H1 (cell line): ENCODE results near the gene ELANE. TPM values are rescaled to one million over a fixed set of nuclear protein-coding genes. Genes with fewer than 3 reads are reported as not detected.

Experiments
- BRCA1 ChIP-seq: IDR thresholded peaks from 2 replicates; pipeline ENCODE4 v1.6.1; 2012; ENCODE audit warnings: low read depth, low read length, improper control_type of control experiment
- MAFK ChIP-seq: IDR thresholded peaks from 2 replicates; pipeline ENCODE4 v1.6.1; 2012; ENCODE audit warnings: low read depth, mild to moderate bottlenecking, improper control_type of control experiment, low read length
- NANOG ChIP-seq: IDR thresholded peaks from 2 replicates; pipeline ENCODE4 v1.6.1; 2011; ENCODE audit warnings: low read length, low read depth, mild to moderate bottlenecking, inconsistent platforms; ENCODE audit not compliant: insufficient read depth, poor library complexity, severe bottlenecking
- POU5F1 ChIP-seq: IDR thresholded peaks from 2 replicates; pipeline ENCODE4 v1.6.1; 2011; ENCODE audit warnings: low read depth, mild to moderate bottlenecking, low read length, moderate library complexity
- SP2 ChIP-seq: IDR thresholded peaks from 2 replicates; pipeline ENCODE4 v1.6.1; 2012; ENCODE audit warnings: mild to moderate bottlenecking, low read length, inconsistent platforms
- polyA plus RNA-seq, 7 experiments: library from polyadenylated mRNA; depleted of rRNA in 3 of 7; stranded (reverse) in 5 of 7; unstranded in 2 of 7; fragments of >200 nt in 5 of 7; fragments of 200-250 nt in 2 of 7; gene quantifications; 1 replicate in 5 of 7; 2 replicates in 1 of 7; 4 replicates in 1 of 7; pipeline versions ENCODE4 v1.2.1 to v1.2.3, GENCODE V29; 2011 to 2013; ENCODE audit warnings: missing spikeins in 2 of 7, mixed read lengths in 2 of 7
- total RNA-seq: library from RNA; stranded (reverse); fragmentation: NEBNext Ultra II Directional; extraction: Animal tissue kit (Norgen Biotek cat#: 25700); gene quantifications from 2 replicates; pipeline ENCODE4 v1.2.1, GENCODE V29; 2021
- TF ChIP-seq, protein P1 (sequence below): fragments of 300-600 bp; sonication (generic); IDR thresholded peaks from 2 replicates; pipeline ENCODE4 v1.7.1; 2012; ENCODE audit warnings: low read length, moderate library complexity, mild to moderate bottlenecking, inconsistent platforms; ENCODE audit not compliant: insufficient replicate concordance

ELANE gene
- total and polyA plus RNA-seq, 2 of the 8 experiments (the other 6 are each of a cell fraction or from before 2014, with no cell fraction given) = not detected

GRCh38 chr19:831407-832369 is 20.4 kb upstream of the ELANE start (continued):
- TF ChIP-seq, protein P1, sequence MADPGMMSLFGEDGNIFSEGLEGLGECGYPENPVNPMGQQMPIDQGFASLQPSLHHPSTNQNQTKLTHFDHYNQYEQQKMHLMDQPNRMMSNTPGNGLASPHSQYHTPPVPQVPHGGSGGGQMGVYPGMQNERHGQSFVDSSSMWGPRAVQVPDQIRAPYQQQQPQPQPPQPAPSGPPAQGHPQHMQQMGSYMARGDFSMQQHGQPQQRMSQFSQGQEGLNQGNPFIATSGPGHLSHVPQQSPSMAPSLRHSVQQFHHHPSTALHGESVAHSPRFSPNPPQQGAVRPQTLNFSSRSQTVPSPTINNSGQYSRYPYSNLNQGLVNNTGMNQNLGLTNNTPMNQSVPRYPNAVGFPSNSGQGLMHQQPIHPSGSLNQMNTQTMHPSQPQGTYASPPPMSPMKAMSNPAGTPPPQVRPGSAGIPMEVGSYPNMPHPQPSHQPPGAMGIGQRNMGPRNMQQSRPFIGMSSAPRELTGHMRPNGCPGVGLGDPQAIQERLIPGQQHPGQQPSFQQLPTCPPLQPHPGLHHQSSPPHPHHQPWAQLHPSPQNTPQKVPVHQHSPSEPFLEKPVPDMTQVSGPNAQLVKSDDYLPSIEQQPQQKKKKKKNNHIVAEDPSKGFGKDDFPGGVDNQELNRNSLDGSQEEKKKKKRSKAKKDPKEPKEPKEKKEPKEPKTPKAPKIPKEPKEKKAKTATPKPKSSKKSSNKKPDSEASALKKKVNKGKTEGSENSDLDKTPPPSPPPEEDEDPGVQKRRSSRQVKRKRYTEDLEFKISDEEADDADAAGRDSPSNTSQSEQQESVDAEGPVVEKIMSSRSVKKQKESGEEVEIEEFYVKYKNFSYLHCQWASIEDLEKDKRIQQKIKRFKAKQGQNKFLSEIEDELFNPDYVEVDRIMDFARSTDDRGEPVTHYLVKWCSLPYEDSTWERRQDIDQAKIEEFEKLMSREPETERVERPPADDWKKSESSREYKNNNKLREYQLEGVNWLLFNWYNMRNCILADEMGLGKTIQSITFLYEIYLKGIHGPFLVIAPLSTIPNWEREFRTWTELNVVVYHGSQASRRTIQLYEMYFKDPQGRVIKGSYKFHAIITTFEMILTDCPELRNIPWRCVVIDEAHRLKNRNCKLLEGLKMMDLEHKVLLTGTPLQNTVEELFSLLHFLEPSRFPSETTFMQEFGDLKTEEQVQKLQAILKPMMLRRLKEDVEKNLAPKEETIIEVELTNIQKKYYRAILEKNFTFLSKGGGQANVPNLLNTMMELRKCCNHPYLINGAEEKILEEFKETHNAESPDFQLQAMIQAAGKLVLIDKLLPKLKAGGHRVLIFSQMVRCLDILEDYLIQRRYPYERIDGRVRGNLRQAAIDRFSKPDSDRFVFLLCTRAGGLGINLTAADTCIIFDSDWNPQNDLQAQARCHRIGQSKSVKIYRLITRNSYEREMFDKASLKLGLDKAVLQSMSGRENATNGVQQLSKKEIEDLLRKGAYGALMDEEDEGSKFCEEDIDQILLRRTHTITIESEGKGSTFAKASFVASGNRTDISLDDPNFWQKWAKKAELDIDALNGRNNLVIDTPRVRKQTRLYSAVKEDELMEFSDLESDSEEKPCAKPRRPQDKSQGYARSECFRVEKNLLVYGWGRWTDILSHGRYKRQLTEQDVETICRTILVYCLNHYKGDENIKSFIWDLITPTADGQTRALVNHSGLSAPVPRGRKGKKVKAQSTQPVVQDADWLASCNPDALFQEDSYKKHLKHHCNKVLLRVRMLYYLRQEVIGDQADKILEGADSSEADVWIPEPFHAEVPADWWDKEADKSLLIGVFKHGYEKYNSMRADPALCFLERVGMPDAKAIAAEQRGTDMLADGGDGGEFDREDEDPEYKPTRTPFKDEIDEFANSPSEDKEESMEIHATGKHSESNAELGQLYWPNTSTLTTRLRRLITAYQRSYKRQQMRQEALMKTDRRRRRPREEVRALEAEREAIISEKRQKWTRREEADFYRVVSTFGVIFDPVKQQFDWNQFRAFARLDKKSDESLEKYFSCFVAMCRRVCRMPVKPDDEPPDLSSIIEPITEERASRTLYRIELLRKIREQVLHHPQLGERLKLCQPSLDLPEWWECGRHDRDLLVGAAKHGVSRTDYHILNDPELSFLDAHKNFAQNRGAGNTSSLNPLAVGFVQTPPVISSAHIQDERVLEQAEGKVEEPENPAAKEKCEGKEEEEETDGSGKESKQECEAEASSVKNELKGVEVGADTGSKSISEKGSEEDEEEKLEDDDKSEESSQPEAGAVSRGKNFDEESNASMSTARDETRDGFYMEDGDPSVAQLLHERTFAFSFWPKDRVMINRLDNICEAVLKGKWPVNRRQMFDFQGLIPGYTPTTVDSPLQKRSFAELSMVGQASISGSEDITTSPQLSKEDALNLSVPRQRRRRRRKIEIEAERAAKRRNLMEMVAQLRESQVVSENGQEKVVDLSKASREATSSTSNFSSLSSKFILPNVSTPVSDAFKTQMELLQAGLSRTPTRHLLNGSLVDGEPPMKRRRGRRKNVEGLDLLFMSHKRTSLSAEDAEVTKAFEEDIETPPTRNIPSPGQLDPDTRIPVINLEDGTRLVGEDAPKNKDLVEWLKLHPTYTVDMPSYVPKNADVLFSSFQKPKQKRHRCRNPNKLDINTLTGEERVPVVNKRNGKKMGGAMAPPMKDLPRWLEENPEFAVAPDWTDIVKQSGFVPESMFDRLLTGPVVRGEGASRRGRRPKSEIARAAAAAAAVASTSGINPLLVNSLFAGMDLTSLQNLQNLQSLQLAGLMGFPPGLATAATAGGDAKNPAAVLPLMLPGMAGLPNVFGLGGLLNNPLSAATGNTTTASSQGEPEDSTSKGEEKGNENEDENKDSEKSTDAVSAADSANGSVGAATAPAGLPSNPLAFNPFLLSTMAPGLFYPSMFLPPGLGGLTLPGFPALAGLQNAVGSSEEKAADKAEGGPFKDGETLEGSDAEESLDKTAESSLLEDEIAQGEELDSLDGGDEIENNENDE = no peak
- TF ChIP-seq POU5F1 (no peak), MAFK (no peak), NANOG (no peak), SP2 (no peak), BRCA1 (no peak)
- TF ChIP-seq, all 59 proteins: peak for 0
